HG03108 (cell line): ENCODE results near the gene CCDC90B.

Experiments
- ATAC-seq: cut with Tn5 transposase; IDR thresholded peaks from one replicate; pipeline ENCODE4 v1.9.1; 2021; ENCODE audit warnings: moderate library complexity; ENCODE audit not compliant: unreplicated experiment

Gene CCDC90B

GRCh38 chr11:83241291-83241946 lies 44.7 kb downstream of the CCDC90B start:
- peak; percentile 87 for ATAC-seq

GRCh38 chr11:83238111-83238510 lies 48.1 kb downstream of the CCDC90B start:
- no peak for ATAC-seq

DNA sequence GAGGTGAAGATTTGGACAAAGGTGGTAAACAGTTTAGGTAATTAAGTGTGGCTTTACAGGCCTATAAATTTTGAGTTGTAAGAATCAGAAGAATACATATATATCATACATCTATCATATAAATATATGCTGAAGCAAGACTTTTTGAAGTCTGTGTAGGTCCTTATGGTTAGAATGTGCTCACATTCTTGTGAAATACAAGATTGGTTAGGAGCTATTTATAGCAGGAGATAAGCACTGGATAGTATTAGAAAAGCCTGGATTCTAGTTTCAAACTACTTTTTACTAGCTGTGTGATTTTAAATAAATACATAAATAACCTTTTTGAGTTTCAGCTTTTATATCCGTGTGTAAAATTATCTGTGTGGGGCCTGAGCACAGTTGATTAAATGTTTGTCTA lies 50.3 kb downstream of the CCDC90B start:
- ATAC-seq = no peak

DNA sequence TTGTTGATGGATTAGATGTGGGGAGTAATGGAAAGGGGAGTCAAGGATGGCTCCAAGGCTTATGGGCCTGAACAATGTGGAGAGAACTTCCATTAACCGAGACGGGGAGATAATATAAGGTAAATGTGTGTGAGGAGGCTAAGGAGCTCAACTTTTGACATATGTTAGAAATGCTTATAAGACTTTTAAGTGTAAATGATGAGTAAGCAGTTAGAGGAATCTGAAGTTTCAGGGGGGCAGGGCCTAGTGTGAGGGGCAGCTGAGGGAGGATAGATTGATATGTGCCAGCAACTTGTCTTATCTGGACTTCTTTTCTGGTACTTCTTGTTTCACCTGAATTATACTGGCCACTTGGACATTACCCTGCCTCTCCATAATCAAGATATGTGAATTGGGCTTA lies 62.7 kb downstream of the CCDC90B start:
- no peak for ATAC-seq

DNA sequence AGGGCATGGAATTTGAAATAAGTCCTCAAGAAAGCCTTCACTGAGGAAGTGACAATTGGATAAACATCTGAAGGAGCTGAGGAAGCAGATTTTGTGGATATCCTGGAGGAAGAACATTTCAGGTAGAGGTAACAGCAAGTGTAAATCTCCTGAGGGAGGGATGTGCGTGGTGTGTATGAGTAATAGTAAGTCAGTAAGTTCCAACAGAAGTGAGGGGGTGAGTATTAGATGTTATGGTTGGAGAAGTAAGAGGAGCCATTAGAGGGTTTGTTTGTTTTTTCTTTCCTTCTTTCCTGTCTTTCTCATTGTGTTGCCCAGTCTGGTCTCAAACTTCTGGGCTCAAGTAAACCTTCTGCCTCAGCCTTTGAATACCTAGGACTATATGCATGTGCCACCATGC lies 63.7 kb downstream of the CCDC90B start:
- ATAC-seq = no peak

GRCh38 chr11:83221694-83222093 lies 64.5 kb downstream of the CCDC90B start:
- no peak for ATAC-seq

GRCh38 chr11:83220260-83220659 lies 65.9 kb downstream of the CCDC90B start:
- no peak for ATAC-seq

DNA sequence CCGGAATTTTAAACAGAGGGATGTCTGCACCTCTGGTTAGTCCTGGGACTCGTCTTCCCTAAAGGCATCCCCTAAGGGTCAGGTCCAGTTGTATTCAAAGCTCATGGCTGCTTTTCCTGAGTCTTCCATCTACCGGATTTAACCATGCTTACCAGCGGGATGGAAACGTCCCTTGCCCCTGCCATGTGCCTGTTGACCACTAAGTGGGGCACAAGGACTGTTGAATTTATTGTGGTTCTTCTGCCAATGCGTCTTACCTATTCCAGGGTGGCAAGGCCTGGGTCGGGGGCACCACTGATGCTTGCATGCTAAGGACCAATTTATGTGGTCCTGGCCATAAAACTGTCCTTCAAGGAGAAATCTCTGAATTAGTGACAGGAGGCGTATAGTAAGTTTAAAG lies 67.1 kb downstream of the CCDC90B start:
- ATAC-seq = no peak
